OCI-LY7 (cell line): Measurements from ENCODE around the gene ARHGEF25.

ENCODE experiments used
- CTCF ChIP-seq: fragments of 200-600 bp; sonication (generic); conservative IDR thresholded peaks from 2 replicates; pipeline ENCODE4 v1.5.1; 2014; ENCODE audit warnings: mild to moderate bottlenecking, antibody characterized with exemption, low read length, moderate library complexity, mixed read lengths
- EZH2phosphoT487 ChIP-seq: fragments of 200-600 bp; sonication (generic); IDR thresholded peaks from 2 replicates; pipeline ENCODE4 v1.6.1; 2018; ENCODE audit warnings: low read depth, borderline replicate concordance, mild to moderate bottlenecking, mixed run types, antibody characterized with exemption, low read length, moderate library complexity, mixed read lengths

- TF ChIP-seq CTCF (no peak), EZH2phosphoT487 (no peak)
Observed at GRCh38 chr12:57638096-57638495, 26.9 kb downstream of the ARHGEF25 start.
